Measurements from ENCODE around the gene NAP1L4. TPM values are rescaled to one million over a fixed set of nuclear protein-coding genes. Genes with fewer than 3 reads are reported as not detected.

The NAP1L4 gene
- total RNA-seq, 1 experiment from 2014 or later, result 144 TPM

DNA sequence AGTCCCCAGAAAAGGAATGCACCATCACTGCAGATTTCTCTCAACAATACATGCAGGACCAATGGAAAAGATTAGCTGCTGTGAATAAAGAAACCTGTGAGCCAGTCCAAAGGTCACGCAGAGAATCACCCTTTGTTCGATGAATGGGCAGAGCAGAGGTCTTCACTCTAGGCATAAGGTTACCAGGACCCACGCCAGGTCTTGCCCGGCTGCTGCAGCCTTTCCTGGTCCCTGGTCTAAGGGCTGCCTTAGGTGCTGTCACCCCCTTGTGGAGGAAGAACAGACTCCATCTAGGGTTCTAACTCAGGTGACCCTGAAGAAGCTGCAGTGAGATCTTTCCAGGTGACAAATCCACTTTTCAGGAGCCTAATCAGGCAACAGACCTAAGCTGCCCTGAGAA lies 29.0 kb upstream of the NAP1L4 start:
- DNase-seq (ENCODE audit: low read depth, low spot score) (peak; percentile 31), ATAC-seq (peak; percentile 94)
- no peaks in the 10 kb centered on the region for H3K79me2 ChIP-seq (ENCODE audit: insufficient read depth, low read length)
- ChIA-PET CTCF (interaction anchor here (0.7 to 1.2 kb wide), 2 partner anchors 17 to 45 kb away, joined by 3 read pairs; no protein-coding TSS in a partner anchor), POLR2A (no interaction called here), RAD21 (ENCODE audit: low non-redundant PET in 1 of 2, low total read pairs in 2 of 2, uncharacterized antibody in 2 of 2, unreplicated experiment in 2 of 2) (no interaction called here)
- no peaks in the 10 kb centered on the region for H4K20me1 ChIP-seq (ENCODE audit: insufficient read depth)
- peaks cover 19 to 32% of the 10 kb centered on the region in 2 experiments for H3K36me3 ChIP-seq (ENCODE audit: control insufficient read depth in 1 of 2, insufficient read depth in 2 of 2, low read length in 2 of 2)
- TF ChIP-seq POLR2AphosphoS5 (IDR thresholded peaks at IDR 0.05; ENCODE audit: low read depth, low read length) (0 out of 2 replicates have a peak, but pooled peaks have one; percentile 3), POLR2A (IDR thresholded peaks at IDR 0.05; ENCODE audit: borderline replicate concordance, extremely low read depth, insufficient read depth, insufficient read length) (no peak), YY1 (IDR thresholded peaks at IDR 0.05; ENCODE audit: extremely low read depth, insufficient replicate concordance, low read depth, low read length) (no peak), ZFX (IDR thresholded peaks at IDR 0.05) (no peak), RAD21 (IDR thresholded peaks at IDR 0.05; ENCODE audit: low read depth) (peak; percentile 78), TCF7L2 (IDR thresholded peaks at IDR 0.05; ENCODE audit: borderline replicate concordance, extremely low read depth, insufficient read depth, insufficient read length) (no peak), ZNF274 (IDR thresholded peaks at IDR 0.05; ENCODE audit: low read depth, low read length) (no peak), FOSL1 (IDR thresholded peaks at IDR 0.05; ENCODE audit: low read depth) (no peak), SP1 (IDR thresholded peaks at IDR 0.05; ENCODE audit: low read depth) (no peak), CBX3 (IDR thresholded peaks at IDR 0.05; ENCODE audit: low read depth) (no peak)
- TF ChIP-seq, protein P1, sequence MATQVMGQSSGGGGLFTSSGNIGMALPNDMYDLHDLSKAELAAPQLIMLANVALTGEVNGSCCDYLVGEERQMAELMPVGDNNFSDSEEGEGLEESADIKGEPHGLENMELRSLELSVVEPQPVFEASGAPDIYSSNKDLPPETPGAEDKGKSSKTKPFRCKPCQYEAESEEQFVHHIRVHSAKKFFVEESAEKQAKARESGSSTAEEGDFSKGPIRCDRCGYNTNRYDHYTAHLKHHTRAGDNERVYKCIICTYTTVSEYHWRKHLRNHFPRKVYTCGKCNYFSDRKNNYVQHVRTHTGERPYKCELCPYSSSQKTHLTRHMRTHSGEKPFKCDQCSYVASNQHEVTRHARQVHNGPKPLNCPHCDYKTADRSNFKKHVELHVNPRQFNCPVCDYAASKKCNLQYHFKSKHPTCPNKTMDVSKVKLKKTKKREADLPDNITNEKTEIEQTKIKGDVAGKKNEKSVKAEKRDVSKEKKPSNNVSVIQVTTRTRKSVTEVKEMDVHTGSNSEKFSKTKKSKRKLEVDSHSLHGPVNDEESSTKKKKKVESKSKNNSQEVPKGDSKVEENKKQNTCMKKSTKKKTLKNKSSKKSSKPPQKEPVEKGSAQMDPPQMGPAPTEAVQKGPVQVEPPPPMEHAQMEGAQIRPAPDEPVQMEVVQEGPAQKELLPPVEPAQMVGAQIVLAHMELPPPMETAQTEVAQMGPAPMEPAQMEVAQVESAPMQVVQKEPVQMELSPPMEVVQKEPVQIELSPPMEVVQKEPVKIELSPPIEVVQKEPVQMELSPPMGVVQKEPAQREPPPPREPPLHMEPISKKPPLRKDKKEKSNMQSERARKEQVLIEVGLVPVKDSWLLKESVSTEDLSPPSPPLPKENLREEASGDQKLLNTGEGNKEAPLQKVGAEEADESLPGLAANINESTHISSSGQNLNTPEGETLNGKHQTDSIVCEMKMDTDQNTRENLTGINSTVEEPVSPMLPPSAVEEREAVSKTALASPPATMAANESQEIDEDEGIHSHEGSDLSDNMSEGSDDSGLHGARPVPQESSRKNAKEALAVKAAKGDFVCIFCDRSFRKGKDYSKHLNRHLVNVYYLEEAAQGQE (IDR thresholded peaks at IDR 0.05; ENCODE audit: low read depth), result no peak
- TF ChIP-seq, protein P2, sequence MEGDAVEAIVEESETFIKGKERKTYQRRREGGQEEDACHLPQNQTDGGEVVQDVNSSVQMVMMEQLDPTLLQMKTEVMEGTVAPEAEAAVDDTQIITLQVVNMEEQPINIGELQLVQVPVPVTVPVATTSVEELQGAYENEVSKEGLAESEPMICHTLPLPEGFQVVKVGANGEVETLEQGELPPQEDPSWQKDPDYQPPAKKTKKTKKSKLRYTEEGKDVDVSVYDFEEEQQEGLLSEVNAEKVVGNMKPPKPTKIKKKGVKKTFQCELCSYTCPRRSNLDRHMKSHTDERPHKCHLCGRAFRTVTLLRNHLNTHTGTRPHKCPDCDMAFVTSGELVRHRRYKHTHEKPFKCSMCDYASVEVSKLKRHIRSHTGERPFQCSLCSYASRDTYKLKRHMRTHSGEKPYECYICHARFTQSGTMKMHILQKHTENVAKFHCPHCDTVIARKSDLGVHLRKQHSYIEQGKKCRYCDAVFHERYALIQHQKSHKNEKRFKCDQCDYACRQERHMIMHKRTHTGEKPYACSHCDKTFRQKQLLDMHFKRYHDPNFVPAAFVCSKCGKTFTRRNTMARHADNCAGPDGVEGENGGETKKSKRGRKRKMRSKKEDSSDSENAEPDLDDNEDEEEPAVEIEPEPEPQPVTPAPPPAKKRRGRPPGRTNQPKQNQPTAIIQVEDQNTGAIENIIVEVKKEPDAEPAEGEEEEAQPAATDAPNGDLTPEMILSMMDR (IDR thresholded peaks at IDR 0.05 in 2 of 3, conservative IDR thresholded peaks at IDR 0.05 in 1 of 3; ENCODE audit: borderline replicate concordance in 1 of 3, insufficient read depth in 1 of 3, low read depth in 2 of 3, low read length in 2 of 3), result peak; percentile 58 to 73 (median 64); a peak in 5 of 6 replicates
- TF ChIP-seq, protein P3, sequence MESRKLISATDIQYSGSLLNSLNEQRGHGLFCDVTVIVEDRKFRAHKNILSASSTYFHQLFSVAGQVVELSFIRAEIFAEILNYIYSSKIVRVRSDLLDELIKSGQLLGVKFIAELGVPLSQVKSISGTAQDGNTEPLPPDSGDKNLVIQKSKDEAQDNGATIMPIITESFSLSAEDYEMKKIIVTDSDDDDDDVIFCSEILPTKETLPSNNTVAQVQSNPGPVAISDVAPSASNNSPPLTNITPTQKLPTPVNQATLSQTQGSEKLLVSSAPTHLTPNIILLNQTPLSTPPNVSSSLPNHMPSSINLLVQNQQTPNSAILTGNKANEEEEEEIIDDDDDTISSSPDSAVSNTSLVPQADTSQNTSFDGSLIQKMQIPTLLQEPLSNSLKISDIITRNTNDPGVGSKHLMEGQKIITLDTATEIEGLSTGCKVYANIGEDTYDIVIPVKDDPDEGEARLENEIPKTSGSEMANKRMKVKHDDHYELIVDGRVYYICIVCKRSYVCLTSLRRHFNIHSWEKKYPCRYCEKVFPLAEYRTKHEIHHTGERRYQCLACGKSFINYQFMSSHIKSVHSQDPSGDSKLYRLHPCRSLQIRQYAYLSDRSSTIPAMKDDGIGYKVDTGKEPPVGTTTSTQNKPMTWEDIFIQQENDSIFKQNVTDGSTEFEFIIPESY (IDR thresholded peaks at IDR 0.05; ENCODE audit: extremely low read depth, insufficient replicate concordance, low read length), result no peak
- no peaks in the 10 kb centered on the region for H3K9me3 ChIP-seq (ENCODE audit: control insufficient read depth in 1 of 2, insufficient read depth in 1 of 2, low read depth in 1 of 2, low read length in 2 of 2)
- BruUV-seq (replicated peaks), result no TSS peak
- no peak overlapping the region for H2AFZ ChIP-seq (ENCODE audit: low read depth, low read length, poor library complexity, severe bottlenecking)
- no peak overlapping the region for H3K4me3 ChIP-seq (replicated peaks in 1 of 2; ENCODE audit: low read depth in 1 of 2, low read length in 2 of 2)
- H3K9me2 ChIP-seq (ENCODE audit: insufficient read depth), result no peaks in the 10 kb centered on the region
- no peak overlapping the region for H3K4me2 ChIP-seq (ENCODE audit: low read length)
- no peak overlapping the region for H3K9ac ChIP-seq (ENCODE audit: low read length)
- no peaks in the 10 kb centered on the region for H3K27me3 ChIP-seq (ENCODE audit: insufficient read depth, low read length)
- intact Hi-C loops (cut with micrococcal nuclease), result no loop called here
- no peak overlapping the region for H3K27ac ChIP-seq (ENCODE audit: low read depth, low read length)
- H3K4me1 ChIP-seq (ENCODE audit: control insufficient read depth in 1 of 2, insufficient read depth in 2 of 2, low read length in 2 of 2), result no peaks in the 10 kb centered on the region

Data from HCT116 (cell line).